ENCODE measurements around the gene MSANTD2.

MSANTD2 gene

DNA sequence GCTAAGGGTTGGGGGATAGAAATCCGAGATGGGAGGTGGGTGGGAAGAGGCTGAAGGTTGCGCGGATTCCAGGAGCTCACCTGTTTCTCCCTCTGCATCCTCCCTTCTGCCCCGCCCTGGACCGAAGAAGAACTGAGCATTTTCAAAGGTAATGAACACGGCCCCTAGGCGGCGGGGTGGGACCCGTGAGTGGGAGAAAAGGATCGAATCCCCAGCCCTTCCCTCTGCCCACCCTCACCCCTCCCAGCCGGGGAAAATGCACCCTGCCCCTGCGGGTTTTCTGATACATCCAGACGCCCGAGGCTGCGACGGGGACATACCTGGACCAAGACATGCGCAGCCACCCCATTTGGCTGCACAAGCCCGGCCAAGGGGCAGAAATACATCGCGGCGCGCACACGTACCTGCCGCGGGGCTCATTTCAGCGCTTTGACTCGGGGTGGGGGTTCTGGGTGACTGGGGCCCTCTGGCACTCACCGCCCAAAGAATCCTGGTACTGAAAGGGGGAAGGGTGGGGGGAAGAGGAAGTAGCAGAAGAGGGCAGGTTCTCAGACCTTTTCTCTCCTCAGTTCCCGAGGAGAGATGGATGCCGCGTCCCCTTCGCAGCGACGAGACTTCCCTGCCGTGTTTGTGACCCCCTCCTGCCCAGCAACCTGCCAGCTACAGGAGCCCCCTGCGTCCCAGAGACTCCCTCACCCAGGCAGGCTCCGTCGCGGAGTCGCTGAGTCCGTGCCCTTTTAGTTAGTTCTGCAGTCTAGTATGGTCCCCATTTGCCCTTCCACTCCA, 54.2 kb downstream of the MSANTD2 start:
- H3K4me1 ChIP-seq (ENCODE audit: control insufficient read depth, insufficient read depth, low read length, unreplicated experiment), result peaks cover 23% of the 10 kb centered on the region
- H3K36me3 ChIP-seq (ENCODE audit: insufficient read depth, low read length), result no peaks in the 10 kb centered on the region
- peak overlapping the region; percentile 81 for H3K4me3 ChIP-seq (ENCODE audit: low read depth, low read length)
- no peaks in the 10 kb centered on the region for H3K79me2 ChIP-seq (ENCODE audit: control insufficient read depth, insufficient read depth, low read length, unreplicated experiment)
- H3K27ac ChIP-seq (ENCODE audit: low read depth, low read length), result no peak overlapping the region
- peak overlapping the region; percentile 89 for H2AFZ ChIP-seq (ENCODE audit: low read length, unreplicated experiment)
- peaks cover 17% of the 10 kb centered on the region; the same call in 1 of the 2 replicates for H3K27me3 ChIP-seq (ENCODE audit: insufficient read depth, low read length)

DNA sequence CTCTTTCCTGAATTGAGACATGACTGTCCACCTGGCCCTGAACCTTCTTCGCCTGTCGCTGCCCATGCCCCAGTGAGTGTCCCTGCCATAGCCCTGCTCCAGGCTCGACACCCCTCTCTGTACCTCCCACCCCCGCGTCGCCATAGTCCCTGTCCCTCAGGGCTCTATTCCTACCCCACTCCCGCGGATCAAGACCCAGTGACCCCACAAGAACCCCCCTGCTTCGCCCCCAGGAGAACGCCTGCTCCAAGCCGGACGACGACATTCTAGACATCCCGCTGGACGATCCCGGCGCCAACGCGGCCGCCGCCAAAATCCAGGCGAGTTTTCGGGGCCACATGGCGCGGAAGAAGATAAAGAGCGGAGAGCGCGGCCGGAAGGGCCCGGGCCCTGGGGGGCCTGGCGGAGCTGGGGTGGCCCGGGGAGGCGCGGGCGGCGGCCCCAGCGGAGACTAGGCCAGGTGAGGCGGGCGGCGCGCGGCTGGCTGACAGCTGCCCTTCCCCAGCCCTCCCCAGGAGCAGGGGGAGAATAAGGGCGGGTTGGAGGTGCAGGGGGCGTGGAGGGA, 54.9 kb downstream of the MSANTD2 start:
- H3K4me1 ChIP-seq (ENCODE audit: control insufficient read depth, insufficient read depth, low read length, unreplicated experiment), result peaks cover 27% of the 10 kb centered on the region
- H3K27me3 ChIP-seq (ENCODE audit: insufficient read depth, low read length), result peaks cover 17% of the 10 kb centered on the region; the same call in 1 of the 2 replicates
- H3K36me3 ChIP-seq (ENCODE audit: insufficient read depth, low read length), result no peaks in the 10 kb centered on the region
- H3K79me2 ChIP-seq (ENCODE audit: control insufficient read depth, insufficient read depth, low read length, unreplicated experiment), result no peaks in the 10 kb centered on the region
- no peak overlapping the region for H3K27ac ChIP-seq (ENCODE audit: low read depth, low read length)
- peak overlapping the region; percentile 81 for H3K4me3 ChIP-seq (ENCODE audit: low read depth, low read length)
- H2AFZ ChIP-seq (ENCODE audit: low read length, unreplicated experiment), result no peak overlapping the region

DNA sequence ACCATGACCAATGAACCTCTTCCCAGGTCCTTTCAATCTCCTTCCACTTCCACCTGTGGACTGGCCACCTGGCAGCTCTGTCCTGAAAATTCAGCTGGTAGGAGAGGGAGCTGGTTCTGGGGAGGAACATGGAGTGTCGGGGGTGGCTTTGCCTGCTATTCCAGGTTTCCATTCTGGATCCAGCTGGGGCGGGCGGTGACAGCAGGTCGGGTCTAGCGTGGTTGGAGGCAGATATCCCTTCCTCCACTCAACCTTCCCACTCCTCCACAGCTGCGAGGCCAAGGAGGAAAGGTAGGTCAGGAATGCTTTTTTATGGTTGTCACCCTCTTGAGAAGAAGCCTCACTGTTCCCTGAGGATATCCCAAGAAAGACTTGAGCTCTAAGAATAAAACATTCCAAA, 57.2 kb downstream of the MSANTD2 start:
- H3K27me3 ChIP-seq (ENCODE audit: insufficient read depth, low read length), result peaks cover 17% of the 10 kb centered on the region; the same call in 1 of the 2 replicates
- peaks cover 18% of the 10 kb centered on the region for H3K4me1 ChIP-seq (ENCODE audit: control insufficient read depth, insufficient read depth, low read length, unreplicated experiment)
- H2AFZ ChIP-seq (ENCODE audit: low read length, unreplicated experiment), result no peak overlapping the region
- no peak overlapping the region for H3K4me3 ChIP-seq (ENCODE audit: low read depth, low read length)
- H3K36me3 ChIP-seq (ENCODE audit: insufficient read depth, low read length), result no peaks in the 10 kb centered on the region
- H3K79me2 ChIP-seq (ENCODE audit: control insufficient read depth, insufficient read depth, low read length, unreplicated experiment), result no peaks in the 10 kb centered on the region
- H3K27ac ChIP-seq (ENCODE audit: low read depth, low read length), result no peak overlapping the region

DNA sequence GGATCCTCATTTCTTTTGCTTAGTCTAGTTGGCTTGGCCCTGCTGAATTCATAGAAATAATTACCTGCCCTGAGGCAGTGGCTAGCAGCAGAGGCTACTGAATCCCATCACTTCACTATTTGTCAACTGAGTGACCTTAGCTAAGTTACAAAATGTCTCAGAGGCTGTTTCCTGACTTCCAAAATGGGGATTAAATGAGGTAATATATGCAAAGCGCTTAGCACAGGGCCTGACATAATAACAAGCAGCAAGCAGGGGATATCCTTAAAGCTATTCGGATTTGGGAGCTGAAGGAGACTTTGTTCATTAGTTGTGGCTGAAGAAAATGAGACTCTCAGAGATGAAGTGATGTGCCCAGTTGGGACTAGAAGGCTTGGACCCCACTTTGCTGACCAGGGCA, 57.7 kb downstream of the MSANTD2 start:
- peaks cover 17% of the 10 kb centered on the region for H3K4me1 ChIP-seq (ENCODE audit: control insufficient read depth, insufficient read depth, low read length, unreplicated experiment)
- H3K4me3 ChIP-seq (ENCODE audit: low read depth, low read length), result no peak overlapping the region
- no peak overlapping the region for H3K27ac ChIP-seq (ENCODE audit: low read depth, low read length)
- no peak overlapping the region for H2AFZ ChIP-seq (ENCODE audit: low read length, unreplicated experiment)
- H3K27me3 ChIP-seq (ENCODE audit: insufficient read depth, low read length), result peaks cover 17% of the 10 kb centered on the region; the same call in 1 of the 2 replicates
- H3K79me2 ChIP-seq (ENCODE audit: control insufficient read depth, insufficient read depth, low read length, unreplicated experiment), result no peaks in the 10 kb centered on the region
- H3K36me3 ChIP-seq (ENCODE audit: insufficient read depth, low read length), result no peaks in the 10 kb centered on the region

DNA sequence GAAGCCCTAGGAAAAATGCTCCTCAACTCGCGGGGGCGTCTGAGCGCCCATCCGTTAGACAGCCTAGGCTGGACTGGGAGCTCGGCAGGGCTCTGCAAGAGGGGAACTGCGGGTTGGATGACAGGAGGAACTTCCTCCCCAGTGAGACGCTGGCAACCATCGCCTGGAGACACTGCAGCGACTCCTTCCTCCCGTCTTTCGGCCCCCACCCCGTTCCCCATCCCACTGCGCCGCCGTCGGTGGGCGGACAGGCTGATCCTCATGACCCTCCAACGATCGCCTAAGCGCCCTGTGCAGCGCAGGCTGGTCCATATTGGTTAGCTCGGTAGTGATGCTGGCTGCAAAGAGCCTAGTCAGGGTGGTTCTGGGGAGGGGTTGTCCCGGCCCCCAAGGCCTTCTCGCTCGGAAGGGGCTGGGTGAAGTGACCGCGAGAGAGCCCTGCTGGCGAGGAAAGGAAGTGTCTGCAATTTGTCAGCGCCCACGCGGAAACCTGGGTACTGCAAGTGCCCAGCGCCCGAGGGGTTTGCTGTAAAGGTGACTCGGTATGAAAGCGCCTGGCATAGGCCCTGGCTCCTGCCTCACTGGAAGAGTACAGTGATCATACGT, 59.8 kb downstream of the MSANTD2 start:
- Histone ChIP-seq H3K27me3 (ENCODE audit: insufficient read depth, low read length) (peaks cover 16% of the 10 kb centered on the region), H3K4me1 (ENCODE audit: control insufficient read depth, insufficient read depth, low read length, unreplicated experiment) (peaks cover 11% of the 10 kb centered on the region), H3K4me3 (ENCODE audit: low read depth, low read length) (peak overlapping the region; percentile 75), H3K79me2 (ENCODE audit: control insufficient read depth, insufficient read depth, low read length, unreplicated experiment) (no peaks in the 10 kb centered on the region), H3K27ac (ENCODE audit: low read depth, low read length) (no peak overlapping the region), H3K36me3 (ENCODE audit: insufficient read depth, low read length) (no peaks in the 10 kb centered on the region), H2AFZ (ENCODE audit: low read length, unreplicated experiment) (peak overlapping the region; percentile 71)

DNA sequence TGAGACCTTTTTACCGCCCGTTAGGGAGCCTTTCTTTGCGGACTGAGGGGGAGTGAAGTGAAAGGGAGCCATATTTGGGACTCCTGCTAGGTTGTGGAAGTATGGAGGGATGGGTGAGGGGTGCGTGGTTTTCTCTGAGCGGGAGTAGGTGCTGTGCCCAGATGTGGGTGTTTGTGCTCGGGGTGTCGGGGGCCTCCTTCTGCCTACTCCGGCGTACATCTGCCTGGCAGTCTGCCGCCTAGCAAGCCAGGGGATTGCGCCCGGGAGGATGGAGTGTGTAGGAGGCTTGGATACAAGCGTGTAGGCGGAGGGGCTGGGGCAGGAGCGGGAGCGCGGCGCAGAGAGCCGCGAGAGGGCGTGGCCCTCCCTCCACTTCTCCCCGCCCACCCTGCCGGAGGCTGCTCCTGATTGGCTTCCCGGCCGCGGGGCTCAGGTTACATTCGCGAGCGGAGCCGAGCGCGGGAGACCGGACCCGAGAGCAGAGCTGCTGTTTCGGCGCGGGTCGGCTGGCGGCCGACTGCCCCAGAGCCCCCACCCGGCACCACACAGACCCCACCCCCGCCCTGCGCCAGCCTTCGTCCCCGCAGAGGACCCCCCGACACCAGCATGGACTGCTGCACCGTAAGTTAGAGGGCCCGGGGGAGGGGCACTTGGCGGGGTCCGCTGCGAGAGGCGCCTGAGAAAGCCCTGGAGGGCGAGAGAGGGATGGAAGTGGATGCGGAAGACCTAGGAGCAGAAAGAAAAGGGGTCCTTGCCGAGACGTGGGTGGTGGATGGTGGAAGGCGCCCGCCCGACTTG, 60.5 kb downstream of the MSANTD2 start, which contains the start of gene NRGN:
Gene NRGN (plus strand): TSS at position 464 of the 798 bp plus-strand sequence. CDS start 143 bp downstream, at position 607.
- Histone ChIP-seq H3K79me2 (ENCODE audit: control insufficient read depth, insufficient read depth, low read length, unreplicated experiment) (no peaks in the 10 kb centered on the region), H3K27me3 (ENCODE audit: insufficient read depth, low read length) (peaks cover 9% of the 10 kb centered on the region), H3K36me3 (ENCODE audit: insufficient read depth, low read length) (no peaks in the 10 kb centered on the region), H3K27ac (ENCODE audit: low read depth, low read length) (no peak within 1 kb of the TSS), H2AFZ (ENCODE audit: low read length, unreplicated experiment) (peak within 1 kb of the TSS; percentile 96), H3K4me1 (ENCODE audit: control insufficient read depth, insufficient read depth, low read length, unreplicated experiment) (peaks cover 11% of the 10 kb centered on the region), H3K4me3 (ENCODE audit: low read depth, low read length) (peak within 1 kb of the TSS; percentile 75)

DNA sequence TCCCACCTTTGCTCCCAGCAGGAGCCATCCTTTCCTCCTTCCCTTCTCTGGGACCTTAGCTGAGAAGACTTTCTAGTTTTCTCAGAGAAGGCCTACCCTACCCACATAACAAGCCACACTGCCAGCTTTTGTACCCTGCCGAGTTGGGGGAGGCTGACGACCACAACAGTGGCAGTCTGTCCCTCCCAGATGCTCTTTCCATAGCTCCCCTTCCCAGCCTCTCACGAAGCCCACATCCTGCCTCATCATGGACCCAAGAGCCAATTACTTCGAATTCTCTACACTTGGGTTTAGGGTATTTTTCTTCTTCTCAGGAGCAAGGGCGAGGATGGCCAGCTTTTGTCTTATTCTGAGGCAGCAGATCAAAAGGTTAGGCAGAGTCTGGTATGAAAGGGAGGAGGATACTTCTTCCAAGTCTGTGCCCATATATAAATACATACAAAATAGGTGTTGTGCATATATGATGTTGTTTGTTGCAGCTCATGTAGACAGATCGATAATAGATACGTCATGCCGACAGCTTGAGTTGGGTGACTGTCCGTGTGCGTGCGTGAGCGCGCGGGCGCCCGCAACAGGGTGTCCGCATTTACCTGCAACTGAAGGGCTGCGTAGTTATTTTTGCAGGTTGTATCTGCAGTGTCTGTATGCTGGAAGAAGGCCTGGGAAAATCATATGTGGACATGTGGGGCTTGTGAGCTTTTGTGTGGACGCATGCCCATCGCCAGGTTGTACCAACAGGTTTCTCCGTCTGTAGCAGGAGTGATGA, 61.3 kb downstream of the MSANTD2 start:
- Histone ChIP-seq H3K27me3 (ENCODE audit: insufficient read depth, low read length) (peaks cover 5% of the 10 kb centered on the region), H3K4me1 (ENCODE audit: control insufficient read depth, insufficient read depth, low read length, unreplicated experiment) (peaks cover 11% of the 10 kb centered on the region), H3K4me3 (ENCODE audit: low read depth, low read length) (peak overlapping the region; percentile 75), H2AFZ (ENCODE audit: low read length, unreplicated experiment) (peak overlapping the region; percentile 96), H3K79me2 (ENCODE audit: control insufficient read depth, insufficient read depth, low read length, unreplicated experiment) (no peaks in the 10 kb centered on the region), H3K36me3 (ENCODE audit: insufficient read depth, low read length) (no peaks in the 10 kb centered on the region), H3K27ac (ENCODE audit: low read depth, low read length) (no peak overlapping the region)

DNA sequence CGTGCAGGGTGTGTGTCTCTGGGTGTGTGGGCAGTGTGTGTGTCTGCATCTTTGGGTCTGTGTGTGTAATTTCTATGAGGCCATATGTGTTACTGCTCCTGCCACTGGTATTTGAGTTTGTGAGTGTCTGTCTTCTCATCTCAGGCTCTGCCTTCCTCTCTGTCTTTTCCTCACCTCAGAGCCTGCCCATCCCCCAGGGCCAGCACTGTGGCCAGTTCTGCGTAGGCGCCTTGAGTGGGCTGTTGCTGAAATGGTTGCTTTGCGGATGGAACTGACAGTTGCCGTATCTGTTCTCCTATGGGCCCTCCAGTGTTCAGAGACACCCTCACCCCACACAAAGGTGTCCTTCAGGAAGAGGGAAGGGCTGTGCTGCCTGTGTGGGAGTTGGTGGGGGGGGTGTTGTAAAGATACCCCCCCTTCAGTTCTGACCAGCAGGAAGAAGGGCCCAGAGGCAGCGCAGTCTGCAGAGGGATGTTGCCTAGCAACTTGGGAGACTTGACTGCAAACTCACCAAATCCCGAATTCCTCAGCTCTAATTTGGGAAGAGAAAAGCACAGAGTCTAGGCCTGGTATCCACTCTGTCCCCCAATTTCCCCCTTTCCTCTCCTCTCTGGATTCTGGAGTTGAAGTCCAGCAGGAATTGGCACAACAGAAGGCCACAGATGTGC, 62.4 kb downstream of the MSANTD2 start:
- no peak overlapping the region for H3K27ac ChIP-seq (ENCODE audit: low read depth, low read length)
- H3K4me1 ChIP-seq (ENCODE audit: control insufficient read depth, insufficient read depth, low read length, unreplicated experiment), result peaks cover 11% of the 10 kb centered on the region
- no peaks in the 10 kb centered on the region for H3K79me2 ChIP-seq (ENCODE audit: control insufficient read depth, insufficient read depth, low read length, unreplicated experiment)
- no peak overlapping the region for H2AFZ ChIP-seq (ENCODE audit: low read length, unreplicated experiment)
- H3K36me3 ChIP-seq (ENCODE audit: insufficient read depth, low read length), result no peaks in the 10 kb centered on the region
- peaks cover 3% of the 10 kb centered on the region for H3K27me3 ChIP-seq (ENCODE audit: insufficient read depth, low read length)
- no peak overlapping the region for H3K4me3 ChIP-seq (ENCODE audit: low read depth, low read length)

DNA sequence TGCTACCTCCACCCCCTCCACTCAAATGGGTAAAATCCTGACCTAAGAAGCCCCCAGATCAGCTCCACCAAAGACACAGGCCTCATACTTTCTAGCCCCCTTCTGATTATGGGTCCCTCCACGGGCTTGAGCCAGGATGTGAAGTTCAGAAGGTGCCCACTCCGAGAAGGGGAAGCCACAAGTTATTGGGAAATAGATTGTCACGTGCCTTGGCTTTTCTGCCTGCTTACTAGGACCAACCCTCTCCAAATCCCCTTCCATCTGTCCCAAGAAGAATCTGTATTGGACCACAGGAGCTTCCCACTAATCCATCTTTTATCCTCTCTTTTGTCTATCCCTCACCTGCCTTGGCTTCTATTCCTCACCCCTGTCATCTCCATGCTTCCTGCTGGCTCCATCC, 63.5 kb downstream of the MSANTD2 start:
- no peak overlapping the region for H3K27ac ChIP-seq (ENCODE audit: low read depth, low read length)
- no peaks in the 10 kb centered on the region for H3K79me2 ChIP-seq (ENCODE audit: control insufficient read depth, insufficient read depth, low read length, unreplicated experiment)
- peaks cover 3% of the 10 kb centered on the region for H3K27me3 ChIP-seq (ENCODE audit: insufficient read depth, low read length)

More for the DNA sequence above, 63.5 kb downstream of the MSANTD2 start:
- H3K36me3 ChIP-seq (ENCODE audit: insufficient read depth, low read length), result no peaks in the 10 kb centered on the region
- H3K4me1 ChIP-seq (ENCODE audit: control insufficient read depth, insufficient read depth, low read length, unreplicated experiment), result peaks cover 11% of the 10 kb centered on the region
- H3K4me3 ChIP-seq (ENCODE audit: low read depth, low read length), result no peak overlapping the region
- no peak overlapping the region for H2AFZ ChIP-seq (ENCODE audit: low read length, unreplicated experiment)

Measured in ACC112 (cell line).